Gastrocnemius medialis (tissue), 4 donors: ENCODE measurements around the gene SGO1. TPM values are rescaled to one million over a fixed set of nuclear protein-coding genes. Genes with fewer than 3 reads are reported as not detected.
"Not testable (repeated sequence)": the region's sequence is repeated elsewhere in the genome, so short reads cannot be mapped to it uniquely, and the experiment has no call there.

ENCODE experiments used
- ATAC-seq, 2 donors: fragments of 150-250 bp; one replicate each; pipeline ENCODE4 v1.9.1; 2016
- DNase-seq, 2 donors: peaks; one replicate each; pipeline ENCODE4 v3.0.0-alpha.2; 2019
- H3K27ac ChIP-seq, 4 donors: fragments of 200-600 bp; sonication (generic); 1 replicate in 1 of 4; 2 replicates in 3 of 4; pipeline ENCODE4 v1.5.1; 2016 to 2018; ENCODE audit warnings: mild to moderate bottlenecking in 2 of 4, moderate library complexity in 1 of 4
- H3K27me3 ChIP-seq, 3 donors: fragments of 200-600 bp; sonication (generic) in 2 of 3; 1 replicate in 1 of 3; 2 replicates in 2 of 3; pipeline versions ENCODE4 v1.5.1 to v1.6.0; 2016 to 2019; ENCODE audit warnings: mild to moderate bottlenecking in 1 of 3, moderate library complexity in 1 of 3
- H3K36me3 ChIP-seq, 2 donors: fragments of 200-600 bp; sonication (generic) in 1 of 2; one replicate each; pipeline ENCODE4 v1.5.1; 2017 to 2018
- H3K4me1 ChIP-seq, 2 donors: fragments of 200-600 bp; sonication (generic) in 1 of 2; one replicate each; pipeline ENCODE4 v1.5.1; 2016 to 2017; ENCODE audit warnings: mild to moderate bottlenecking in 2 of 2
- H3K4me3 ChIP-seq, 4 donors: fragments of 200-600 bp; sonication (generic) in 3 of 4; 1 replicate in 1 of 4; 2 replicates in 3 of 4; pipeline ENCODE4 v1.5.1; 2016 to 2019; ENCODE audit warnings: mild to moderate bottlenecking in 2 of 4
- H3K9me3 ChIP-seq, 3 donors: fragments of 200-600 bp; sonication (generic) in 2 of 3; 1 replicate in 1 of 3; 2 replicates in 2 of 3; pipeline ENCODE4 v1.5.1; 2016 to 2019
- CTCF ChIP-seq, 5 experiments: fragments of 450-650 bp in 3 of 5; fragments of 200-600 bp in 2 of 5; sonication (generic) in 2 of 5; IDR thresholded peaks in 4 of 5; conservative IDR thresholded peaks in 1 of 5; 1 replicate in 4 of 5; 2 replicates in 1 of 5; pipeline ENCODE4 v1.5.1; 2016 to 2019; ENCODE audit warnings: antibody characterized with exemption in 5 of 5, mild to moderate bottlenecking in 3 of 5, moderate library complexity in 3 of 5
- POLR2A ChIP-seq, 2 donors: fragments of 450-650 bp; IDR thresholded peaks; one replicate each; pipeline ENCODE4 v1.6.1; 2017; ENCODE audit warnings: antibody characterized with exemption in 2 of 2, mild to moderate bottlenecking in 2 of 2, moderate library complexity in 2 of 2
- in situ Hi-C, 4 donors: fragments of 200-750 bp; cut with MboI; loops; one replicate each; pipeline versions ENCODE4 v1.15.0 to v1.8.0; 2017; ENCODE audit warnings: low sequenced_read_pairs in 4 of 4
- intact Hi-C: fragments of 100-400 bp; cut with DNase I; formaldehyde crosslinking; loops from one replicate; pipeline ENCODE4 v1.15.1; 2023; ENCODE audit warnings: low total_unique reads
- total RNA-seq, 4 donors: library from RNA; depleted of rRNA; stranded (reverse); fragments of >200 nt; gene quantifications; one replicate each; pipeline versions ENCODE4 v1.1.0 to v1.2.3, GENCODE V29; 2016

The SGO1 gene
- total RNA-seq, 4 donors from 2014 or later: 0.18 TPM; not detected in 3

GRCh38 chr3:20225769-20226168 is 39.8 kb upstream of the SGO1 start:
- DNase-seq (no peak), ATAC-seq (no peak)
- no peak overlapping the region for H3K27ac ChIP-seq
- peak in 2 of 5 experiments; percentile 4 to 30 for TF ChIP-seq CTCF (IDR thresholded peaks at IDR 0.05 in 4 of 5, conservative IDR thresholded peaks at IDR 0.05 in 1 of 5)
- TF ChIP-seq POLR2A (IDR thresholded peaks at IDR 0.05): no peak
- intact Hi-C loops: no loop called here
- H3K4me3 ChIP-seq: no peak overlapping the region
- H3K4me1 ChIP-seq: no peaks in the 10 kb centered on the region
- in situ Hi-C loops: no loop called here
- H3K36me3 ChIP-seq: no peaks in the 10 kb centered on the region
- H3K27me3 ChIP-seq: no peaks in the 10 kb centered on the region
- no peaks in the 10 kb centered on the region for H3K9me3 ChIP-seq

GRCh38 chr3:20222274-20222673 is 36.3 kb upstream of the SGO1 start:
- Histone ChIP-seq H3K36me3 (no peaks in the 10 kb centered on the region), H3K4me3 (no peak overlapping the region), H3K9me3 (no peaks in the 10 kb centered on the region), H3K27me3 (no peaks in the 10 kb centered on the region), H3K27ac (no peak overlapping the region), H3K4me1 (no peaks in the 10 kb centered on the region)
- intact Hi-C loops: no loop called here
- in situ Hi-C loops: no loop called here
- TF ChIP-seq POLR2A (IDR thresholded peaks at IDR 0.05) (no peak), CTCF (IDR thresholded peaks at IDR 0.05 in 4 of 5, conservative IDR thresholded peaks at IDR 0.05 in 1 of 5) (no peak)
- DNase-seq: no peak
- ATAC-seq: no peak

- DNase-seq: no peak
- Histone ChIP-seq H3K4me3 (no peak overlapping the region), H3K36me3 (no peaks in the 10 kb centered on the region), H3K4me1 (no peaks in the 10 kb centered on the region), H3K27ac (no peak overlapping the region), H3K27me3 (no peaks in the 10 kb centered on the region), H3K9me3 (no peaks in the 10 kb centered on the region)
- in situ Hi-C loops (no loop called here), intact Hi-C loops (no loop called here)
- ATAC-seq: no peak
- no peak for TF ChIP-seq CTCF (IDR thresholded peaks at IDR 0.05 in 4 of 5, conservative IDR thresholded peaks at IDR 0.05 in 1 of 5)
- no peak for TF ChIP-seq POLR2A (IDR thresholded peaks at IDR 0.05)
Observed at GRCh38 chr3:20218215-20218614, 32.2 kb upstream of the SGO1 start.

GRCh38 chr3:20215636-20216035 is 29.6 kb upstream of the SGO1 start:
- Histone ChIP-seq H3K36me3 (no peaks in the 10 kb centered on the region), H3K27ac (no peak overlapping the region), H3K27me3 (no peaks in the 10 kb centered on the region), H3K4me3 (no peak overlapping the region), H3K9me3 (no peaks in the 10 kb centered on the region), H3K4me1 (no peaks in the 10 kb centered on the region)
- in situ Hi-C loops: no loop called here
- TF ChIP-seq POLR2A (IDR thresholded peaks at IDR 0.05): no peak
- DNase-seq (no peak), ATAC-seq (no peak)
- intact Hi-C loops: no loop called here

GRCh38 chr3:20213491-20213890 is 27.5 kb upstream of the SGO1 start:
- H3K9me3 ChIP-seq, H3K4me1 ChIP-seq, in situ Hi-C loops, intact Hi-C loops, H3K27me3 ChIP-seq, H3K36me3 ChIP-seq, ATAC-seq, DNase-seq, H3K4me3 ChIP-seq, H3K27ac ChIP-seq: not testable (repeated sequence)

GRCh38 chr3:20207945-20208344 is 21.9 kb upstream of the SGO1 start:
- H3K9me3 ChIP-seq, DNase-seq, intact Hi-C loops: not testable (repeated sequence)

GRCh38 chr3:20205898-20206297 is 19.9 kb upstream of the SGO1 start:
- DNase-seq, H3K27me3 ChIP-seq, H3K36me3 ChIP-seq, H3K27ac ChIP-seq, ATAC-seq, H3K4me1 ChIP-seq, H3K9me3 ChIP-seq, intact Hi-C loops, H3K4me3 ChIP-seq, in situ Hi-C loops: not testable (repeated sequence)

More at GRCh38 chr3:20207945-20208344, 21.9 kb upstream of the SGO1 start:
- H3K27ac ChIP-seq, ATAC-seq, H3K4me1 ChIP-seq, H3K4me3 ChIP-seq, H3K36me3 ChIP-seq, in situ Hi-C loops, H3K27me3 ChIP-seq: not testable (repeated sequence)
